HG02642 (cell line): ENCODE measurements around the gene FBXL2.

Experiments
- ATAC-seq: cut with Tn5 transposase; IDR thresholded peaks from one replicate; pipeline ENCODE4 v1.9.1; 2021; ENCODE audit warnings: mild to moderate bottlenecking; ENCODE audit not compliant: unreplicated experiment, poor library complexity

Gene FBXL2

GRCh38 chr3:33277193-33277882 is at the start of gene FBXL2:
Gene FBXL2, plus strand, starts transcription at chr3:33277442. Its CDS starts 71 bp downstream, at chr3:33277513.
- ATAC-seq: peak; percentile 78

- ATAC-seq: no peak
These were observed 48.2 kb upstream of the FBXL2 start for GRCh38 chr3:33229066-33229465.

- no peak for ATAC-seq
These were observed 47.3 kb upstream of the FBXL2 start for GRCh38 chr3:33229947-33230346.

GRCh38 chr3:33231756-33232465 is 45.3 kb upstream of the FBXL2 start:
- ATAC-seq: no peak

- no peak for ATAC-seq
These were observed 43.4 kb upstream of the FBXL2 start for GRCh38 chr3:33233884-33234283.

- ATAC-seq: no peak
These were observed 41.2 kb upstream of the FBXL2 start for GRCh38 chr3:33236005-33236404.

GRCh38 chr3:33237439-33237838 is 39.8 kb upstream of the FBXL2 start:
- ATAC-seq: no peak

GRCh38 chr3:33238923-33239322 is 38.3 kb upstream of the FBXL2 start:
- no peak for ATAC-seq

GRCh38 chr3:33240261-33240660 is 37.0 kb upstream of the FBXL2 start:
- no peak for ATAC-seq

GRCh38 chr3:33246786-33247185 is 30.5 kb upstream of the FBXL2 start:
- ATAC-seq: no peak

GRCh38 chr3:33250712-33251111 is 26.5 kb upstream of the FBXL2 start:
- ATAC-seq: no peak

GRCh38 chr3:33256249-33256648 is 21.0 kb upstream of the FBXL2 start:
- no peak for ATAC-seq

GRCh38 chr3:33260104-33260503 is 17.1 kb upstream of the FBXL2 start:
- ATAC-seq: no peak

GRCh38 chr3:33269385-33269784 is 7.9 kb upstream of the FBXL2 start:
- no peak for ATAC-seq

GRCh38 chr3:33271324-33271723 is 5.9 kb upstream of the FBXL2 start:
- no peak for ATAC-seq

GRCh38 chr3:33273628-33274027 is 3.6 kb upstream of the FBXL2 start:
- ATAC-seq: no peak

GRCh38 chr3:33278163-33278562 is 921 bp downstream of the FBXL2 start:
- no peak for ATAC-seq

GRCh38 chr3:33287672-33288282 is 10.5 kb downstream of the FBXL2 start:
- no peak for ATAC-seq

GRCh38 chr3:33299395-33300081 is 22.3 kb downstream of the FBXL2 start:
- ATAC-seq: no peak

- ATAC-seq: no peak
These were observed 35.1 kb downstream of the FBXL2 start for GRCh38 chr3:33312361-33312760.

GRCh38 chr3:33313331-33313730 is 36.1 kb downstream of the FBXL2 start:
- ATAC-seq: no peak
